ENCODE data around the gene ZNF784. TPM values are rescaled to one million over a fixed set of nuclear protein-coding genes. Genes with fewer than 3 reads are reported as not detected.

ZNF784 gene
- total and polyA plus RNA-seq, 2 of the 13 experiments (the other 11 are each of a cell fraction or from before 2014, with no cell fraction given), result 4.1 to 4.2 TPM

GRCh38 chr19:55640577-55641425, 16.4 kb upstream of the ZNF784 start, which contains the start of gene ZNF580 (continued):
- TF ChIP-seq ZHX1 (CRISPR knock-in tag; IDR thresholded peaks at IDR 0.05; ENCODE audit: low read depth) (no peak), SIX4 (CRISPR knock-in tag; IDR thresholded peaks at IDR 0.05) (no peak), ATAD3A (CRISPR knock-in tag; IDR thresholded peaks at IDR 0.05) (no peak), NCOA1 (CRISPR knock-in tag; IDR thresholded peaks at IDR 0.05) (no peak; the same call in 1 of the 2 replicates), ZNF83 (CRISPR knock-in tag; IDR thresholded peaks at IDR 0.05; ENCODE audit: borderline replicate concordance) (no peak), SYNCRIP (IDR thresholded peaks at IDR 0.05; ENCODE audit: insufficient read depth, low read depth, low read length) (no peak), ZFY (CRISPR knock-in tag; IDR thresholded peaks at IDR 0.05) (peak; percentile 61), ZSCAN12 (CRISPR knock-in tag; IDR thresholded peaks at IDR 0.05) (no peak), SOX5 (CRISPR knock-in tag; IDR thresholded peaks at IDR 0.05; ENCODE audit: borderline replicate concordance) (peak; percentile 8; the same call in 1 of the 2 replicates), ZNF430 (CRISPR knock-in tag; IDR thresholded peaks at IDR 0.05) (no peak; the same call in 1 of the 2 replicates), ZNF710 (CRISPR knock-in tag; IDR thresholded peaks at IDR 0.05; ENCODE audit: borderline replicate concordance) (no peak), HNRNPH1 (optimal IDR thresholded peaks at IDR 0.05; ENCODE audit: low read depth, low read length) (no peak), MTERF4 (CRISPR knock-in tag; IDR thresholded peaks at IDR 0.05) (no peak), FIP1L1 (IDR thresholded peaks at IDR 0.05; ENCODE audit: borderline replicate concordance, insufficient read depth, low read depth, low read length) (no peak), GATA4 (IDR thresholded peaks at IDR 0.05; ENCODE audit: borderline replicate concordance, low read depth) (no peak; the same call in 1 of the 2 replicates), RFX1 (IDR thresholded peaks at IDR 0.05) (no peak), HDAC6 (IDR thresholded peaks at IDR 0.05; ENCODE audit: low read depth, low read length) (no peak), HNF4A (CRISPR knock-in tag; IDR thresholded peaks at IDR 0.05) (0 out of 2 replicates have a peak, but pooled peaks have one; percentile 9)
- TF ChIP-seq, protein P1, sequence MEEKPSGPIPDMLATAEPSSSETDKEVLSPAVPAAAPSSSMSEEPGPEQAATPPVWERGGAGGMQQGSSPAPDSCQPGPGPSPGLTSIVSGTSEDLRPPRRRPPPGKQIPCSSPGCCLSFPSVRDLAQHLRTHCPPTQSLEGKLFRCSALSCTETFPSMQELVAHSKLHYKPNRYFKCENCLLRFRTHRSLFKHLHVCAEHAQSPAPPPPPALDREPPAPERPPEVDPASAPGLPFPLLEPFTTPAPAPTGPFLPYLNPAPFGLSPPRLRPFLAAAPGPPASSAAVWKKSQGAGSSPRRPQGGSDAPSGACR (CRISPR knock-in tag; IDR thresholded peaks at IDR 0.05), result no peak
- TF ChIP-seq, protein P2, sequence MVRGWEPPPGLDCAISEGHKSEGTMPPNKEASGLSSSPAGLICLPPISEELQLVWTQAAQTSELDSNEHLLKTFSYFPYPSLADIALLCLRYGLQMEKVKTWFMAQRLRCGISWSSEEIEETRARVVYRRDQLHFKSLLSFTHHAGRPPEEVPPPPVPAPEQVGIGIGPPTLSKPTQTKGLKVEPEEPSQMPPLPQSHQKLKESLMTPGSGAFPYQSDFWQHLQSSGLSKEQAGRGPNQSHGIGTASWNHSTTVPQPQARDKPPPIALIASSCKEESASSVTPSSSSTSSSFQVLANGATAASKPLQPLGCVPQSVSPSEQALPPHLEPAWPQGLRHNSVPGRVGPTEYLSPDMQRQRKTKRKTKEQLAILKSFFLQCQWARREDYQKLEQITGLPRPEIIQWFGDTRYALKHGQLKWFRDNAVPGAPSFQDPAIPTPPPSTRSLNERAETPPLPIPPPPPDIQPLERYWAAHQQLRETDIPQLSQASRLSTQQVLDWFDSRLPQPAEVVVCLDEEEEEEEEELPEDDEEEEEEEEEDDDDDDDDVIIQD (CRISPR knock-in tag; IDR thresholded peaks at IDR 0.05; ENCODE audit: low read depth), result no peak

Data from HepG2 (cell line).